Measurements from ENCODE around the gene ERN1. TPM values are rescaled to one million over a fixed set of nuclear protein-coding genes. Genes with fewer than 3 reads are reported as not detected.
"Not testable (repeated sequence)": the region's sequence is repeated elsewhere in the genome, so short reads cannot be mapped to it uniquely, and the experiment has no call there.

The ERN1 gene
- total RNA-seq: 7.0 and 14.7 TPM in 2 replicates

- DNase-seq (ENCODE audit: low read depth in 2 of 2): peak; percentile 97
These were observed at the start of gene ERN1 for GRCh38 chr17:64129765-64130558. TSS of gene ERN1 (minus strand) at chr17:64130144. CDS start at chr17:64130029, 115 bp downstream.

DNA sequence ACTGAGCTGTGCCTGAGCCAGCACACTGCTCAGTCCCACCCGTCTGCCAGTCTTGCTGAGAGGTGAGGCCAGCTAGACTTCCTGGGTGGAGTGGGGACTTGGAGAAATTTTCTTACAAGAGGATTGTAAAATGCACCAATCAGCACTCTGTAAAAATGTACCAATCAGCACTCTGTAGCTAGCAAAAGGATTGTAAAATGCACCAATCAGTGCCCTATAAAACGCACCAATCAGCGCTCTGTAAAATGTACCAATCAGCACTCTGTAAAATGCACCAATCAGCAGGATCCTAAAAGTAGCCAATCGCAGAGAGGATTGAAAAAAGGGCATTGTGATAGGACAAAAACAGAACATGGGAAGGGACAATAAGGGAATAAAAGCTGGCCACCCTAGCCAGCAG is 49.1 kb upstream of the ERN1 start:
- not testable (repeated sequence) for DNase-seq (ENCODE audit: low read depth in 2 of 2)

DNA sequence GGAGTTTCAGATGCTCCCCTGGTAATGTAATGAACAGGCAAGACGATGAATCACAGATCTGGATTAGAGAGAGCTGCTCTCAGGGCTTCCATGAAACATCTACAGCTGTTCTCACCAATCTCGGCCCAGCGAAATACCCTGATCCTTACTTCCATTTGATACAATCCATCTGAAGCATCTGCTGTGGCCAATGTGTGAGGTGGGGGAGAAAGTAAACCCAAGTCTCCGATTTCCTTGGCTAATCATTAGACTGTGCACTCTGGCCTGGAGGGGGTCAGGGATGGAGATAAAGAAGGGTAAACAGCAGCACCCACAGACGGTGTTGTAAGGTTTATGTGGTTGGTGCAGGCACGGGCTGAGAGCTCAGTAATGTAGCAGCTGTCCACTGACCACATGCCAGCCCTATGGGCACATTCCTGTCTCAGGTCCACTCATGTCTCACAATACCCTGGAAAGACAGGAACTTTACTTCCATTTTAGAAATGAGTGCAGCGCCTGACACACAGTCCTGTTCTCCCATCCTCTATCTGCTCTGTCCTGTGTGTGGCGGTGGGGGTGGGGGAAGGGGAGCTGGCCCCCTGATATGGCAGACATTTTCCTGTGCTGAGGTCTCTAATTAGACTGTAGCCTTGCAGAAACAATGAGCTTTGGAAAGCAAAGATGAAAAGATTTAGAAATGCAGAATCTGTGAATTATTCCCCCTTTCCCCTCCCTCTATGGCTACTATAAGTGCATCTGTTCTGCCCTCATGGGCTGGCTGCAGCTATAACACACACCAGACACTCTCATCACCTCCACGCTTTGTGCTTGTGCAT is 48.3 kb upstream of the ERN1 start:
- DNase-seq (ENCODE audit: low read depth in 2 of 2): no peak

GRCh38 chr17:64177311-64178010 is 47.5 kb upstream of the ERN1 start:
- DNase-seq (ENCODE audit: low read depth in 2 of 2): no peak

DNA sequence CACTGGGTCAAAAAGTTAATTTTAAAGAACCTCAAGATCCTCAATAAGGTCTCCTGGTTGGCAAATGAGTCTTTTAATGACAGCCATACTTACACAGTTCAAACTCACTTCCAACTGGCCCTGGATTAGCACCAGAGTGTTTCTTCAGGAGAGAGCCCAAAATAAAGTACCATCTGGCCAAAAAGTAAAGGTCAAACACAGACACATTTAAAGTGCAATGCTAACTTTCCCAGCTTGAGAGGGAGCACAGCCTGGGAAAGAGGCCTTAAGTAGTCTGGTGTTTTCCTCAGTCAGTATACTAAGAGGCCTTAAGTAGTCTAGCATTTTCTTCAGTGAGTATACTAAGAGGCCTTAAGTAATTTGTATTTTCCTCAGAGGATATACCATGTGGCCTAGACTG is 46.6 kb upstream of the ERN1 start:
- DNase-seq (ENCODE audit: low read depth in 2 of 2): no peak

DNA sequence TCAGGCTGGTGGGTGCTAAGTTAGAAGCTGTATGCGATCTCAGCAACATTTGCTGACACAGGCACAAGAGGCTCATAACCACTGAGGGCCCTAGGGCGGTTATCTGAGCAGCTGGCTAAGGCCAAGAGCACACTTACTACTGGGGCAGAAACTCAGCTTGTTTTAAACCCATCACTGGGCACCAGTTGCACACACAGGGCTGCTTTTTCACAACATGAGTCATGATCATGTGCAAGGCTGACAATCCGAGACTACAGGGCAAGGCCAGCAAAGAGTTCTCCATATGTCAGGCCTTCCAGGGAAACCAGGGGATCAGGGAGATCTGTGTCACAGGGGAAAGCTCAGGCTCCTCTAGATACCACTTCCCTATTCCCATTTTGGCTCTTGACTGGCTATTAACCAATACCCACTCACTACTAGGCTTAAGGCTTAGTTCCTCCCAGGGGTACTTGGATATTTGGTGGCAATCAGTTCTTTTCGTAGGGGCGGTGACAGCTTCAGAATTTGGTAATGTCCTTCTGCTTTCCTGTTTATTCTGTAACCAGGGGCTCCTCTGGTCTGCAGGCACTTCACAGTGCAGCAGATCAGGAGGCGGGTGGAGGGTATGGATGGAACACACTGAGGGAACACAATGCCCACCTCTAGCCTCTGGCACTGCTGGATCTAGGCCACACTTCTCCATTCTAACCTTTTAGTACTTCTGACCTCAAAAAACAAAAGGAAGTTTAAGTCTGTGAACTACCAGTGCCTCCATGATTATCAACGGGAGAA is 44.9 kb upstream of the ERN1 start:
- DNase-seq (ENCODE audit: low read depth in 2 of 2): peak; percentile 36 to 76

DNA sequence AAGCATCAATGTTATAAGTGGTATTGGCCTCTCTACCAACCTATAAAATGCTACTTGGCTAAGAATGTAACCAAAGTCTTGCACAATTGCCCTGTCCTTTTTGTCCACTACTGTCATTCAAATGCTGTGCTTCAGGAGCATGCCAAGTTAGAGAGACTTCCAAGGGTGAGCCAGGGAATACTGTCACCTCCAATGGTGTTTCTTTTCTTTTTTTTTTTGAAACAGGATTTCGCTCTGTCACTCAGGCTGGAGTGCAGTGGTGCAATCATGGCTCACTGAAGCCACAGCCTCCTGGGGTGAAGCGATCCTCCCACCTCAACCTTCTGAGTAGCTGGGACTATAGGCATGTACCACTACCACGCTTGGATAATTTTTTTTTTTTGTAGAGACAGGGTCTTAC is 43.7 kb upstream of the ERN1 start:
- no peak for DNase-seq (ENCODE audit: low read depth in 2 of 2)

GRCh38 chr17:64172510-64172909 is 42.6 kb upstream of the ERN1 start:
- DNase-seq (ENCODE audit: low read depth in 2 of 2): peak; percentile 66 to 87

DNA sequence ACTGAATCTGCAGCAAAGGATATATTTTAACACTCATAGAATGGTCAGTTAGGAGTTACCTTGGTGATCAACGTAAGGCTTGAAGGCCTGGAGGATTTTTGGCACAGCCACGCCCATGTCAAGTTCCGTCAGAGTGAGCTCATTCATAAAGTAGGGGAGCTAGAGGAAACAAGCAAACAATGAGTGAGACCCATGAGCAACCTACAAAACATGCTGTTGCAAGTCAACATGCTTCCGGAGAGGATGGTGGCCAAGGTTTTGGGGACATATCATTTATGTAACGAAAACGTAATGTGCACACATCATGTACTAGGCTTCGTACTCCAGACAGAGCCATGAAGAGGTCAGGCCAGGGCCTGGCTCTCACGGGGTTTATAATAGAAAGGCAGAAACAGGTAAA is 41.1 kb upstream of the ERN1 start:
- peak; percentile 79 to 92 for DNase-seq (ENCODE audit: low read depth in 2 of 2)

- DNase-seq (ENCODE audit: low read depth in 2 of 2): no peak
These were observed 40.3 kb upstream of the ERN1 start for GRCh38 chr17:64170286-64170685.

GRCh38 chr17:64167666-64168065 is 37.7 kb upstream of the ERN1 start:
- not testable (repeated sequence) for DNase-seq (ENCODE audit: low read depth in 2 of 2)

- DNase-seq (ENCODE audit: low read depth in 2 of 2): no peak
These were observed 36.9 kb upstream of the ERN1 start for GRCh38 chr17:64166876-64167275.

GRCh38 chr17:64165347-64165746 is 35.4 kb upstream of the ERN1 start:
- DNase-seq (ENCODE audit: low read depth in 2 of 2): no peak

DNA sequence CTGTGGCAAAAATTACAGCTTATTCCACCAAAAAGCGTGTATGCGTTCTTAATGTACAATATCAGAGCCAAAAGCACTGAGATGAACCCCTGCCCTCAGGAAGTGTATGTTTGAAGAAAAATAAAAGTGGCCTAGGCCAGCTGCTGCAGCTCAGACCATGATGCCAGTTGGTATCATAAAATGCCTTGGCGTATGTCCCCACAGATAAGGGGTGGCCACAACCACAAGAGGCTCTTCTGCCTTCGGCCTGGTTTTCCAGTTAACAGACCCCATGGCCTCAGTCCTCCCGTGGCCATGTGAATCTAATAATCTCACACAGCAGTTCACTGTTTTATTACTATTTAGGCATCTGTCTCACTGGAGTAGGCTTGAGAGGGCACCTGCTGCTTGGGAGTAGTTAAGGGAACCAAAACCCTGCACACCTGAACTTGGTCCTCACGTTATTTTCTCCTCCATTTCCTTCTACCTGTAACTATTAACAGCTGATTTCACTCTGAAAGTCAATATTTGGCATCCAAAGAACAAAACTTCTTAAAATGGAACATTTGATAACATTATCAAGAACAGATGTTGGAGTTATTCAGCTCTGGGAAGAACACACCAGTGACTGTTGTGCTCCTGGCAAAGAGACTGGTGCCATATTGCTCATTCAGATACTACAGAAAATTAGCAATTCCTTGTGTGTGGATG is 34.8 kb upstream of the ERN1 start:
- DNase-seq (ENCODE audit: low read depth in 2 of 2): no peak

GRCh38 chr17:64163468-64163867 is 33.5 kb upstream of the ERN1 start:
- no peak for DNase-seq (ENCODE audit: low read depth in 2 of 2)

- DNase-seq (ENCODE audit: low read depth in 2 of 2): no peak
These were observed 32.6 kb upstream of the ERN1 start for GRCh38 chr17:64162554-64162953.

DNA sequence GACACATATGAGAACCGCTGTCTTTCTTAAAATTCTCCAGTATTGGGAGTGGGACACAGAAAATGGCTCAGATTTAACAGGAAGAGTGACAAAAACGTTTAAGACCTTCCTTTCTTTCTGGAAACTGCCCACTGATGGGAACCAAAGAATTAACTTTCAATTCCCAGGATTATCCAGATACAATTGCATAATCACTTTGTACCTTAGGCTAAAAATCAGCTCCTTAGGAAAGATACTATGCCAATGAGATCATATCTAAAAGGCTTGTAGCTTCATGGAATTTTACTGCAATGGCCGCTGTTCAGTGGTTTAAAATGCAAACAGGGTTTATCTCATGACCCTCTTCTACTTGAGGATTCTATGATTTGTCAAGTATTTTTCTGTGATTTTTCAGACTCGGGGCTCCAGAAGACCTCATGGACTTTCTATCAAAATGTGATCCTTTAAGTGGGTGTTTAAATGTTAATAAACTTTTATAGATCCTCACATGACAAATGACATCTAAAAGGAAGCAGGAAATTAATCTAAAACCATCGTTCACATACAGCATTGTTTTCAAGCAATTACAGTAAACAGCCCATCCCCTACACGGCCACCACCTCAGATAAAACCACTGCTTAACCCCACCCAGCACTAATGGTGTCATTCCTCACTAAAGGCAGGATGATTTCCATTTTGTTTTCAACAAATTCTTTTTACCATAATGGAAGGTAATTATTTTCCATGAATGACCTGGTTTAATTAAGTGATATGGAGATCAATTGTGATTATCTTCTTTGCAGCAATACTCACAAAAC is 31.6 kb upstream of the ERN1 start:
- no peak for DNase-seq (ENCODE audit: low read depth in 2 of 2)

GRCh38 chr17:64160378-64160777 is 30.4 kb upstream of the ERN1 start:
- DNase-seq (ENCODE audit: low read depth in 2 of 2): no peak

- DNase-seq (ENCODE audit: low read depth in 2 of 2): no peak
These were observed 29.1 kb upstream of the ERN1 start for GRCh38 chr17:64158831-64159590.
